ENCODE data around the gene CDRT15. TPM values are rescaled to one million over a fixed set of nuclear protein-coding genes. Genes with fewer than 3 reads are reported as not detected.

The CDRT15 gene
- total RNA-seq, 1 donor from 2014 or later: not detected

Other genes starting within 250 kb of the CDRT15 start
- 21.8 TPM for gene COX10, start 167.4 kb downstream of the CDRT15 start, total RNA-seq
- gene HS3ST3B1, start 64.2 kb upstream of the CDRT15 start, total RNA-seq: 1.6 TPM

All from occipital lobe (tissue), 1 donor.